Astrocyte of the spinal cord (primary cell): ENCODE data around the gene CRYGD.

Experiments
- DNase-seq: peaks from one replicate; pipeline ENCODE4 v3.0.0; 2011; ENCODE audit warnings: low read depth, low spot score
- H3K4me3 ChIP-seq: 2 replicates; pipeline ENCODE4 v1.5.1; 2011; ENCODE audit warnings: low read depth, mild to moderate bottlenecking, low read length, moderate library complexity
- CTCF ChIP-seq: IDR thresholded peaks from 2 replicates; pipeline ENCODE4 v1.5.1; 2012; ENCODE audit warnings: low read depth, mild to moderate bottlenecking, low read length, inconsistent platforms
- in situ Hi-C: cut with HindIII; loops from 2 replicates; pipeline ENCODE4 v1.10.0; 2017; ENCODE audit warnings: low sequenced_read_pairs

The CRYGD gene

GRCh38 chr2:208130712-208131110, 6.4 kb upstream of the CRYGD start:
- in situ Hi-C loops, result no loop called here

GRCh38 chr2:208129744-208130711, 5.7 kb upstream of the CRYGD start, which contains the start of gene CRYGC:
Gene CRYGC, minus strand, starts transcription at chr2:208129828. Its CDS starts 36 bp downstream, at chr2:208129792.
- DNase-seq, result no peak
- no peak within 1 kb of the TSS for H3K4me3 ChIP-seq
- no peak for TF ChIP-seq CTCF
- in situ Hi-C loops, result no loop called here

More at GRCh38 chr2:208130712-208131110, 6.4 kb upstream of the CRYGD start:
- no peak for DNase-seq
- no peak for TF ChIP-seq CTCF
- no peak overlapping the region for H3K4me3 ChIP-seq

GRCh38 chr2:208128136-208128535, 3.8 kb upstream of the CRYGD start:
- no peak for TF ChIP-seq CTCF
- H3K4me3 ChIP-seq, result no peak overlapping the region
- no peak for DNase-seq
- in situ Hi-C loops, result no loop called here

GRCh38 chr2:208127090-208127489, 2.8 kb upstream of the CRYGD start:
- in situ Hi-C loops, result no loop called here
- no peak for DNase-seq
- no peak overlapping the region for H3K4me3 ChIP-seq
- no peak for TF ChIP-seq CTCF

GRCh38 chr2:208125251-208125650, 927 bp upstream of the CRYGD start:
- DNase-seq, result no peak
- in situ Hi-C loops, result no loop called here
- TF ChIP-seq CTCF, result no peak
- H3K4me3 ChIP-seq, result no peak overlapping the region

- no peak for TF ChIP-seq CTCF
- H3K4me3 ChIP-seq, result no peak overlapping the region
- in situ Hi-C loops, result no loop called here
- no peak for DNase-seq
Observed at GRCh38 chr2:208122248-208122647, 2.1 kb downstream of the CRYGD start.
